Ramos (cell line): Measurements from ENCODE around the gene EBF3.

Source experiments
- in situ Hi-C: fragments of 300-500 bp; cut with MboI; formaldehyde crosslinking; loops from one replicate; pipeline ENCODE4 v1.14.3; 2022; ENCODE audit warnings: low sequenced_read_pairs; ENCODE audit not compliant: unreplicated experiment

EBF3 gene

DNA sequence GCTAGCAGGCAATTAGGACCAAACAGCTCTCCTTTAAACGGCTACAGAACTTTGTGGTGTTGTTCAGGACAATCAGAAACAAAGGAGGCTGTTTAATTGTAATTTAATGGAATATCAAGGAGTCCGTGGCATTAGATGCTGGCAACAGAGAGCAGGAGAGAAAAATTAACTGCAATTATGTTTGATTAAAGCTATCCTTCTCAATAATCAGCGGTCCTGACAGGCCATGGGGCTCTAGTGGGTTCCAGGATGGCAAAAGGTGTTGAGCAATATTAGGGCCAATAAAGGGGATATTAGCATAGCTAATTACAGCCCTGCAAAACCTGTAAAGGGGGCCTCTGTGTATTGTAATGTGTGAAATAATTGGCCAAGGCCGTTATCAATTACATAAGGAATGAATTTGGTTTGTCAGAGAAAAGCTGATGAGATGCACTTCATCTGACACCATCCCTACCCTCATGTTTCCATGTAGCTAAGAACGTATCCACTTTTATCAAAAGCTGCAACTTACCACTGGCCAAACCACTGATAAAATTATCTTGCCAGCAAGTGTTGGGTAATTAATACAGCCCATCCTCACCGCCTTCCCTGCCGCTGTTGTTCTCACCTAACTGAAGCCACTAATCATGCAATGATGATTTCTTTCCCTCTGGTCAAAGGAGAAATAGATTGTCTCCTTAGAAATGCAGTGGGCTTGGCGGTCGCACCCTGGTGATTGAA lies 81.6 kb downstream of the EBF3 start:
- in situ Hi-C loops = loop anchor here (25.0 kb wide), 1 partner anchor 230 kb away; the partner anchor contains the start of gene C10orf143

DNA sequence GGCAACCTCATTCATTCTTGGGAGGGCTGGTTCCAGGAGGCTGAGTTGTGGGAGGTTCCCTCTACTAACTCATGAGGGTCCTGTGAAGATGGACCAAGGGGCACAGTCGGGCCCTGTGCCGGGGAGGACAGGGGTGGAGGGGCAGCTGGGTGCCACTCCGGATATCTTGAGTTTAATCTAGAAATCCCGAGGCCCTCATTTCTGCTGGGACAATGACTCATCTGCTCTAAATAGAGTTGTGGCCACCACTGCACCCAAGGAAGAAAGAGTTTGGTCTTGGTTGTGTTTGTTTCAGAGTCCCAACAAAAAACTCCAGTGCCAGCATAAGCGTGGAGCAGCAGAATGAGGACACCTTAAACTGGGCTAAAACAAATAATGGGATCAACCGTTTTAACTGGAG lies 82.4 kb downstream of the EBF3 start:
- in situ Hi-C loops = loop anchor here (25.0 kb wide), 1 partner anchor 231 kb away; the partner anchor contains the start of gene C10orf143

DNA sequence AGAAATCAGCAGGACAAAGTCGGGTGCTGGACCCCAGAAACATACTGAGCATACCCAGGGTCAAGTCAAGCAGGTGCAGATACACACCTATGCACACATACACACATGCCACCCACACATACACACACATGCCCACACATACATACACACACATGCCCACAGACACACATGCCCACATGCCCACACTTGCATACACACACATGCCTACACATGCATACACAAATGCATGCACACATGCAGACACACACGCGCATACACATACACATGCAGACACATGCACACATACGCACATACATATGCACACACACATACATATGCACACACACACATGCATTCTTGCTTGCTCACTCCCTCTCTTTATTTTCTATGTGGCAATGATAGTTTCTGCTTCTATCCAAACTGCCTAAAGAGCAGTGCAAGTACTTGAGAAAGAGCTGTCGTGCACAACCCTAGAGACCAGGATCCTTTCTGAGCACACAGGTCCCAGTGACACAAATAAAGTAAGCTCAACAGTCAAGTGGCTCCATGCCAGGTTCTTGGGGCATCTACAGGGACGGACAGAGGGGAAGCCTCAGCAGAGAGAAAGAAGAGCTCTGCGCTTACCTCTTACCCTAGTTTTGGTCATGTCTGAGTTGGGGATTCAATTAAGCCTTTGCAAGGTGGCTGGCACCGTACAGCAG lies 83.7 kb downstream of the EBF3 start:
- in situ Hi-C loops = loop anchor here (25.0 kb wide), 1 partner anchor 232 kb away; the partner anchor contains the start of gene C10orf143

DNA sequence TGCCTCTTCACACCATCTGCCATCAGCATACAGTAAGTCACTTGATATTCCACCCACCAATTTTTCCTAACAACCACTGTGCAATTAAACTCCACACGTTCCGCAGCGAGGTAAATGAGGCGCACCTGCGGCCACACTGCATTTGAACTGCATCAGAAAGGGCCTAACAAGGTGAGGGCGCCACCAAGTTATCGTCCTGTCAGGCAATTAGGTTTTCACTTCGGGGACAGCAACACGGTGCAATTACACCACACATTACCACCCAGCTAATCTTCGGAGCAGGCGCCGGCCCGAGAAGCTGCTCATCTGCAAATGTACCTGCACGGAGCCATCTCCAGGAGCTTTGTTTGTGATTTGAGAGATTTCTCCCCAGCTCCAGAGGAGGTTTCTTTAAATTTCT lies 84.4 kb downstream of the EBF3 start:
- in situ Hi-C loops = loop anchor here (25.0 kb wide), 1 partner anchor 233 kb away; the partner anchor contains the start of gene C10orf143

DNA sequence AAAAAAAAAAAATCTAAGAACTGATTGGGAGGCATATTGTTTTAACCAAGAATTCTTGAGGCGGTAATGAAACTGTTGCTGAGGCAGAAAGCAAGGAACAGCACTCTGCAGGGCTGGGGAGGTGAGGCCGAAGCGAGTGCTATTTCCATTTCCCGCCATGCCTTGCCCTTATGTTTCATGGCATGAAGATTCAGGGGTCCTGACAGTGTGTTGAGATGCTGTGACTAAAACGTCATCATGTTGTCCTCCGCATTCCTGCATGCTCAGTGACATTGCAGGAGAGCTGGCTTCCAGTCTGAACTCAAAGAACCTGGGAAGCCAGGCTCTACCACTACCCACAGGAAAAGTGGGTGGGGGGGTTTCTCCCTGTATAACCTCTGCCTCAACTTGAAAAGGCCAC lies 85.2 kb downstream of the EBF3 start:
- in situ Hi-C loops = loop anchor here (25.0 kb wide), 1 partner anchor 233 kb away; the partner anchor contains the start of gene C10orf143

DNA sequence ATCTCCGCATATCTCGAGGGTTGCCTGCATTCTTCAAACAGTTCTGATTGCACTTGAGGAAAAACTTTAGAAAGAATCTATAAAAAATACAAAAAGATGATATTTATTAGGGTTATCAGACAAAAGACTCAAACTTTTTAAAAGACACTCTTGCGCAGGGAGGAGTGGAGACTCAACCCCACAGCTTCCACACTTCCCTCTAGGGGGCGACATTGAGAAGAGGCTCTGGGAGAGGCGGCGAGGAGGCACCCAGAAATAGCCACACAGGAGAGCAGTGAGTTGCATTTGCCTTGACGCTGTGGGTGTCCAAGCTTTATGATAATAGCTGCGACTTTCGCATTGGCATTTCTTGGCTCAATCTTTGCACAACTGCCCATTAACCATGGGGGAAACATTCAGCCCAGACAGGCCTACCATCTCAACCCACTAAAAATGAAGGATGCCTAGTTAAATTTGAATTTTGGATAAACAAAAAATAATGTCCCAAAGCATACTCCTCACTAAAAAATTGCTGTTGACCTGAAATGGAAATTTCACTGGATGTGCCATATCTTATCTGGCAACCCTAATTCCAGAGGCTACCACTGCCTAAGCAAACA lies 86.2 kb downstream of the EBF3 start:
- in situ Hi-C loops = loop anchor here (25.0 kb wide), 1 partner anchor 234 kb away; the partner anchor contains the start of gene C10orf143

DNA sequence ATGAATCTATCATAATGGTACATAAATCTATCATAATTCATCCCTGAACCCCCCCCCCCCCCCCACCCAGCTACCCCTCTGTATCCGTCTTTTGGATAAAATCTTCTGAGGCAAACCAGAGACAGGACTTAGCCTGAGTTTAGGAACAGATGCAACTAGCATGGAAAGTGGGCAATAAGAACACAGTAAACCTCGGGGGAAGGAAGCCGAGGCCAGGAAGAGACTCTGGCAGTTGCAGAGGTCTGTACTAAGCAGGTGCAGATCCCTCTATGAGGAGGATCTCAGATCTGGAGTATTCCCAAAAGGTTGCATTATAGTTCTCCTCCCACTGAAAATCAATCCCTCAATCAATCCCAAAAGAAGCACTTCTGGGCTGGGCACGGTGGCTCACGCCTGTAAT lies 87.2 kb downstream of the EBF3 start:
- in situ Hi-C loops = loop anchor here (25.0 kb wide), 1 partner anchor 235 kb away; the partner anchor contains the start of gene C10orf143

DNA sequence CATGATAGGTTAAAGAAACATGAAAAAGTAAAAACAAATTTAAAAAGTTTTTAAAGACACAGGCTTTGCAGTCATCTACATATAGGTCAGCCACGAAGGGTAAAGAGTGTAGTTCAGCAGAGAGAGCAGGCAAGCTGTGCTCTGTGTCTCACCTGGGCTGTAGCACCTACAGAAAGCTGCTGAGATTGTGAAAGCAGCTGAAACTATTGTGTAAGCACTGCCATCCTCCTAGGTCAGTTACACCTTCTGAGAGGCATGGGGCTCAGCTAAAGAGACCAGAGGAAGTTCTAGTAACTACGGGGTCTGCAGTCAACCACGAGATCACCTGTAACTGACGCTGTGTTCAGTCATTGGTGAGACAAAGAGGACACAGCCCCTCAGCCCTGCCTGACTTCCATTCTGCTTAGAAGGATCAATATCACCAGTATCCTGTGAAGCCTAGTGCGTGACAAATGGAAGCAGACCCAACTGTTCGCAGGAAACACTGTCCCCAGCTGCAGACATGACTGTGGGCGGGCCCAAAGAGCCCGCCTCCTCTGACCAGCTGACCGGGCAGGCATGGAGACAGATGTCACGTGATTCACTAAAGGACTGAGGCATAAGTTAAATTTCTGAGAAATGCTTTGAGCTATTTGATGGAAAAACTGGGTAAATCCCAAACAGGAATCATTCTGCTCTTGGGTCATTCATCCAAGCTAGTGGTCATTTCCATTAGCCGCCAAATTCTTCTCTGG lies 87.9 kb downstream of the EBF3 start:
- in situ Hi-C loops = loop anchor here (25.0 kb wide), 1 partner anchor 236 kb away; the partner anchor contains the start of gene C10orf143

DNA sequence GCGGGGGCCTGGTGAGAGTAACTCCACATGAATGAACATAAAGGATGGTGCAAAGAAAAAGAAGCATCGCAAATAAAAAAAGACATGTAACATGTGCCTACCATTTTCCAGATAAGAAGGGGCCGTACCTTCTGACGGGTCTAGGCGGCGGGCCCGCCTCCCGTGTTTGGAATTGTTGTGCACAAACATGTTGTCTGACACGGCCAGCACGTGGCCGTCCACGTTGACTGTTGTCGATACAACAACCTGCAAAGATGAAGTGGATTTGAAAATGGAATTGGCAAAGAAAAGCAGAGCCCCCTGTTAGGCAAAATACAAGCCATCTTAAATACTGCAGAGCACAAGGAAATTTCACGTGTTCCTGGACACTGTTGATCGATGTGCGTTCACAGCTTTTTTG lies 90.7 kb downstream of the EBF3 start:
- in situ Hi-C loops = no loop called here

DNA sequence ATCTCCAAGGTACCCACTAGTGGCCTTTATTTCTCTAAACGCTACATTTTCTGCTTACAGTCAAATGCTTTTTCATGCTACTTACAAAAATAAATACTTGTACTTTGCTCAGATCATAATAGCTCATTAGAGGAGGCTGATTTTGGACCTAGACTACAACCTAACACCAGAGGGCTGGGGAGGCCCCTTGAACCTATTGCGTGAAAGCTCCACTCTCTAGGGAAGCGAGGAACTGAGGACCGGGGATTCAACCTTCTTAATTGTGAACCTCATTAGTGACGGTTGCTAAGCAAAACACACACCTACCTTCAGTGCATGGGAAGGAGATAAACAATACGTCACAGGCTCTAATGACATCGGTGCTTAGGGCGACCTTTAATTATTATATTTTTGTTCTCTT lies 92.1 kb downstream of the EBF3 start:
- in situ Hi-C loops = no loop called here

DNA sequence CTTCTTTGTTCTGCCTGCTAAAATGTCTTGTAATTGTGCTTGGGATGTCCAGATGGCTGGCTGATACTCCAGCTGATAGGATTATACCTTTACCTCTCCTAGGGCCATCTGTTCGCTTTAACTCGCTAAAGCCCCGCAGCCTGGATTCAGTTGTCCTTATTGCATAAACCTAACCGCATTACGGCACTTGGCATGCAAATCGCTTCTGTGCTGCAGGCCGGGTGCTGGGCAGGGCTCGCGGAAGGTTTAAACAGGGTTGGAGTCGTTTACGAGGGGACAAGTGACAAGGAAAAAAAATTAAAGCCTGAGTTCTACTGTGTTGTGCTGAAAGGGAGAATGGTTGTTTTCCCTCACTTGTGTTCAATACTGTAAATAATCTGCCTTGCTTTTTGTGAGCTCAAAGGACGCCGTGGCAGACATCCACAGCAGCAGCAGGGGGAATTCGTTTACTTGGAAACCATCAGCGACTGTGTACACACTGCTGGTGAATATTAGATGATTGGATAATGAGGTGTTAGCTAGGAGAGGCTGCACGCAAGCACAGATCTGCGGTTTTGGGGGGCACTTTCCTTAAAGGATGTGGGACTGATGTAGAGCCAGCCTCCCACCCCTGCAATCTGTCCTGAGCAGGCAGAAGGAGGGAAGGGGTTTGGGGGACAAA lies 93.0 kb downstream of the EBF3 start:
- in situ Hi-C loops = no loop called here

DNA sequence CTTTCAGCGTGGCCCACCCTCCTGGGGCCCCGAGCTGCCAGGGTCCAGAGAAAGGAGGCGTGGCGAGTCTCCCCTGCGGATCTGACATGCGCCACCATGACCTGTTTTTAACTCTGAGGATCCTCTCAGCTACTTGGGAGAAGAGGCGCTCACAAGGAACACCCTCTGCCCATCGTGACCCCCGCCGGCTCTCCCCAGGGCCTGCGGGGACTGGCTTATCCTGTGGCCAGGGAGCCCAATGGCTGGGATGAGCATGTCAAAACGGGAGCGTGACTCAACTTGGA lies 93.7 kb downstream of the EBF3 start:
- in situ Hi-C loops = no loop called here

DNA sequence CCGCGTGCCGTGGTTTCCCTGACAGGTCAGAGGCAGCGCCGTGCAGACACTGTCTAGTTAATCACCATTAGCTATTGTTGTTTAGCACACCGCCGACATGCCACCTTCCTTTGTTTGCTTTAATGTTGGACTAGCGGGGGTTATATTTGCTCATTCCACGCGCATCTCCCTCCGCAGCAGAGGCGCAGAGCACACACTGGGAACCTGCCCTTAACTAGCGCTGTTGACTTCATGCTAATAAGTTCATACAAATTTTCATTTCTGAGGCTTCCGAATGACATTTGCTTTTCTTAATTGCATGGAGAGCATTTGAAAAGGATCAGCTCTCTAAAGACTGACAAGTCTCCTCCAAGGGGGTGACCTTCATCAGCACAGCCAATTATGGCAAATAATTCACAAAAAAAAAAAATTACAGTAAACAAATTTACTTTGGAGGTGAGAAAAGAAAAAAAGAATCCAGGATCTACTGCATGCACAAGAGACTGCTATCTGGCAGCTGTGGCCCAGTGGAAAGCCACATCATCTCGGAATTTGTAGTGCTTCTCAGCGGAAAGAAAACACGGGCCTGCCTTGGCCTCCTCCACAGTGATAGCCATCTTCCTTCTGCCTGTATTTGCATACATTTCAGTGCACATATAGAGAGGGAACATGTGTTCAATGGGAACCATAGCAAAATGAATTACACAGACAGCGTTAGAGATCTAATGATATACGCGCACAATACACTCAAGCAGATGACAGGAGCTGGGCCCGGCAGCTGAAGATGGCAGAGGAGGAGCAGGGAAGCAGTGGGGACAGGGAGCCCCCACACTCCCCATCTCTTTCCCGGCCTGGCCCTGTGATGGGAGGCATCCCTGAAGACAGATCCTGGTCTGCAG lies 94.2 kb downstream of the EBF3 start:
- in situ Hi-C loops = no loop called here

DNA sequence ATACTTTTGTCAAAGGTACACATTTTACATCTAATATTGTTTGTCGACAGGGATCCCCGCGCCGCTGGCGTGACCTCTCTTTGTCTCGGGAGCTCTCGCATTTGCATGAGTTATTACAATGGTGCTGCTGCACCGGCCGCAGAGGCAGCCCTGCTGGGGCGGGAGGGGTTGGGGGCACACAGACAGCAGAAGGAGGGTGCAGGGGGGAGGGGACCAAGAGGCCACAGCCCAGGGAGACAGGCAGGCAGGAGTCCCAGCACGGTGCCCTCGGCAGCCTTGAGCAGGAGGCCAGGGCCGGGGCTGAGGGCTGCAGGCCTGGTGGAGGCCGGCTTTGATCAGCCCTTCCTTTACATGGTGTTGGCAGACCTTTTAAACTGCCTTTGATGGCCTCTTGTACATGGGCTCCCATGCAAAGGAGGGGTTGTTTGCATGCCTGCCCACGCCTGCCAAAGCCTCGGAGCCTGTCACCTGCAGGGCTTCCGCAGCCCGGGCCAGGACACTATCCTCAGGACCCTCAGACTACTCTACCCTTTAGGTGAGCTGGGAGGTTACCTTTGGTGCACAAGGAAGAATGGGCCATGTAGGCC lies 95.5 kb downstream of the EBF3 start:
- in situ Hi-C loops = no loop called here

DNA sequence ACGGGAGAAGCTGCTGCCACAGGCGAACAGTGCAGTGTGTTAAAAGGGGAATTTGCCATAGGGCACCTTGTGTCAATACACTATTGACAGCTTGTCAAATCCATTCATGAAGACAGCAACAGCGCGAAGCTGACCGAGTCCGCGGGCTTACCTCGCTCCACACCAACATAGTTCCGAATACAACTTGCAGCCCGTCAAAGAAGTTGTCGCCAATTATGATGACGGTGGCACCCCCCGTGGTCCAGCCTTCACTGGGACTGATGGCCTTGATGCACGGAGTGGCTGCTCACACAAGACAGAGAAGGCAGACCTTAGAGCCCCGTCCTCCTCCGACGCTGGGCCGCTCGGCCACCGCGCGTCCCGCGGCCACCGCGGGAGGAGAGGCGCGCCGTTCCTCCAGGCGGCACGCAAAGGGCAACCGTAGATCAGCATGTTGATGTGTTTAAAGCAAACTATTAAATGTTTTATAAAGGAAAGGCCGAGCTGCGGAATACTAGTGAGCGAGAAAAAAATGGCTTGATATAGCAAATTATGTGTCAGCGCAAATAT lies 96.4 kb downstream of the EBF3 start:
- in situ Hi-C loops = no loop called here

DNA sequence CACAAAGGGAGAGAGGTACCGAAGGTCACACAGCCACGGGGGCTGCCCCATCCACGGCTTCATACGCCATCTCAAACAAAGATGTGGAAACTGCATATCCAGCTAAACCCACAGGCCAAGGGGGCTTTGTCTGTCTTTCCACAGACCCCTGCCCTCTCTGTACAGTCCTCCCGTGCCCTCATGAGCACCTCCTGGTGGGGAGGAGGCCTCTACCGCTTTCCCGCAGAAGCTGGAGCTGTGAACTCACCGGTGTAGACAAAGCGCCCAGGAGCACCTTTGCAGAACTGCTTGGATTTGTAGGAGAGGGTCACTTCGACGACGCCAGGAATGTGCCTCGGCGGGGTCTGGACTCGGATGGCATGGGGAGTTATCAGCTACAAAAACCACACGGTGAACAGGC lies 97.2 kb downstream of the EBF3 start:
- in situ Hi-C loops = no loop called here

DNA sequence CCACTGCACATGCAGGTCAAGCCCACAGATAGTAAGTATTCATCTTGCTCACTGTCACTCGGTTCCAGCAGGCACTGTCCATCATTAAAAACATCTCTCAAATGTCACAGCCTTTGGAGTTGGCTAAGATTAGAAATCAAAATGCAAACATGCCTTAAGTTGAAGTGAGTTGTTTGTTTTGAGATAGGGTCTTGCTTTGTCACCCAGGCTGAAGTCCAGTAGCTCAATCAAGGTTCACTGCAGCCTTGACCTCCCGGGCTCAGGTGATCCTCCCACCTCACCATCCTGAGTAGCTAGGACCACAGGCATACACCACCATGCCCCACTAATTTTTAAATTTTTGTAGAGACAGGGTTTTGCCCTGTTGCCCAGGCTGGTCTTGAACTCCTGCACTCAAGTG lies 98.1 kb downstream of the EBF3 start:
- in situ Hi-C loops = no loop called here

DNA sequence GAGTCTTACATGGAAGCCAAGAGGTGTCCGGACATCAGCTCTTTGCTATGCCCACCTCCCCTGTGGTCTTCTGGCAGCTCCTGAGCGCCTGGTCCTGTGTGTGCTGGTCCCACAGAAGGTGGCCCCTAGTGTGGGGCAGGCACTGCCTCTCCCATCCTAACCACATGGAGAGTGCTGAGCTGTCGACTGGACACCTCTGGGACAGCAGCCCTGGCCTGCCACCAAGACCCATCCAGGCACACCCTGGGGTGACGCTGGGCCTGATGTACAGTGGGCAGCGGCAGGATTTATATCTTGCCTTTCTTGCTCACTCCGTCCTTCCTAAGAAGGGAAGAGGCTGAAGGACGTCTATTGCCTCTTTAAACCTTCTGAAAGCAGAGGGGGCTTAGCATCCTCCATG lies 98.7 kb downstream of the EBF3 start:
- in situ Hi-C loops = no loop called here
